ENCODE results near the gene CD160. TPM values are rescaled to one million over a fixed set of nuclear protein-coding genes. Genes with fewer than 3 reads are reported as not detected.

The CD160 gene
- total and polyA plus RNA-seq, 2 of the 13 experiments (the other 11 are each of a cell fraction or from before 2014, with no cell fraction given): 0.09 TPM; not detected in 1

Other genes starting within 250 kb of the CD160 start
- 17.5 and 32.6 TPM in 2 replicates for gene GPR89A, start 111.5 kb upstream of the CD160 start, total RNA-seq (2016; rRNA removed; fragmentation: Illumina TruSeq; extraction: Trizol)
- gene GPR89A, start 111.5 kb upstream of the CD160 start, polyA plus RNA-seq (2011; rRNA removed): 16.7 and 23.4 TPM in 2 replicates
- 46.4 and 65.0 TPM in 2 replicates for gene PDZK1, start 12.1 kb upstream of the CD160 start, total RNA-seq (2016; rRNA removed; fragmentation: Illumina TruSeq; extraction: Trizol)
- gene PDZK1, start 12.1 kb upstream of the CD160 start, polyA plus RNA-seq (2011; rRNA removed): 14.9 and 16.2 TPM in 2 replicates
- 7.8 and 10.1 TPM in 2 replicates for gene RNF115, start 104.6 kb downstream of the CD160 start, total RNA-seq (2016; rRNA removed; fragmentation: Illumina TruSeq; extraction: Trizol)
- gene RNF115, start 104.6 kb downstream of the CD160 start, polyA plus RNA-seq (2011; rRNA removed): 4.6 and 6.0 TPM in 2 replicates
- 24.3 TPM in 2 replicates for gene POLR3C, start 104.7 kb downstream of the CD160 start, total RNA-seq (2016; rRNA removed; fragmentation: Illumina TruSeq; extraction: Trizol)
- 15.0 and 15.5 TPM in 2 replicates for gene POLR3C, start 104.7 kb downstream of the CD160 start, polyA plus RNA-seq (2011; rRNA removed)
- 2.6 TPM in 2 replicates for gene NUDT17, start 126.1 kb downstream of the CD160 start, total RNA-seq (2016; rRNA removed; fragmentation: Illumina TruSeq; extraction: Trizol)
- gene NUDT17, start 126.1 kb downstream of the CD160 start, polyA plus RNA-seq (2011; rRNA removed): 5.7 and 5.8 TPM in 2 replicates
- 3.7 and 4.6 TPM in 2 replicates for gene PIAS3, start 139.6 kb downstream of the CD160 start, total RNA-seq (2016; rRNA removed; fragmentation: Illumina TruSeq; extraction: Trizol)
- gene PIAS3, start 139.6 kb downstream of the CD160 start, polyA plus RNA-seq (2011; rRNA removed): 8.0 and 9.7 TPM in 2 replicates
- 0.02 TPM in 1 of 2 replicates, not detected in the other for gene ANKRD35, start 166.4 kb downstream of the CD160 start, total RNA-seq (2016; rRNA removed; fragmentation: Illumina TruSeq; extraction: Trizol)
- gene ANKRD35, start 166.4 kb downstream of the CD160 start, polyA plus RNA-seq (2011; rRNA removed): not detected in 2 replicates
- gene ITGA10, start 190.6 kb downstream of the CD160 start, total RNA-seq (2016; rRNA removed; fragmentation: Illumina TruSeq; extraction: Trizol): 0.53 and 0.89 TPM in 2 replicates
- 1.6 and 1.8 TPM in 2 replicates for gene ITGA10, start 190.6 kb downstream of the CD160 start, polyA plus RNA-seq (2011; rRNA removed)
- 21.6 and 26.2 TPM in 2 replicates for gene PEX11B, start 199.2 kb downstream of the CD160 start, total RNA-seq (2016; rRNA removed; fragmentation: Illumina TruSeq; extraction: Trizol)
- gene PEX11B, start 199.2 kb downstream of the CD160 start, polyA plus RNA-seq (2011; rRNA removed): 38.8 and 48.4 TPM in 2 replicates
- 162 and 224 TPM in 2 replicates for gene RBM8A, start 208.0 kb downstream of the CD160 start, total RNA-seq (2016; rRNA removed; fragmentation: Illumina TruSeq; extraction: Trizol)
- 75.2 and 106 TPM in 2 replicates for gene RBM8A, start 208.0 kb downstream of the CD160 start, polyA plus RNA-seq (2011; rRNA removed)
- gene LIX1L, start 238.5 kb downstream of the CD160 start, total RNA-seq (2016; rRNA removed; fragmentation: Illumina TruSeq; extraction: Trizol): 8.1 and 10.9 TPM in 2 replicates
- gene LIX1L, start 238.5 kb downstream of the CD160 start, polyA plus RNA-seq (2011; rRNA removed): 19.4 and 24.9 TPM in 2 replicates
- gene ANKRD34A, start 245.1 kb downstream of the CD160 start, total RNA-seq (2016; rRNA removed; fragmentation: Illumina TruSeq; extraction: Trizol): 0.07 and 0.14 TPM in 2 replicates
- gene ANKRD34A, start 245.1 kb downstream of the CD160 start, polyA plus RNA-seq (2011; rRNA removed): 0.05 and 0.07 TPM in 2 replicates
- 12.4 and 15.3 TPM in 2 replicates for gene POLR3GL, start 245.2 kb downstream of the CD160 start, total RNA-seq (2016; rRNA removed; fragmentation: Illumina TruSeq; extraction: Trizol)
- gene POLR3GL, start 245.2 kb downstream of the CD160 start, polyA plus RNA-seq (2011; rRNA removed): 10.8 and 11.5 TPM in 2 replicates